ENCODE results near the gene HOXC12.

Gene HOXC12

GRCh38 chr12:53941187-53941586, 13.5 kb upstream of the HOXC12 start:
- DNase-seq (ENCODE audit: low read depth) = no peak

DNA sequence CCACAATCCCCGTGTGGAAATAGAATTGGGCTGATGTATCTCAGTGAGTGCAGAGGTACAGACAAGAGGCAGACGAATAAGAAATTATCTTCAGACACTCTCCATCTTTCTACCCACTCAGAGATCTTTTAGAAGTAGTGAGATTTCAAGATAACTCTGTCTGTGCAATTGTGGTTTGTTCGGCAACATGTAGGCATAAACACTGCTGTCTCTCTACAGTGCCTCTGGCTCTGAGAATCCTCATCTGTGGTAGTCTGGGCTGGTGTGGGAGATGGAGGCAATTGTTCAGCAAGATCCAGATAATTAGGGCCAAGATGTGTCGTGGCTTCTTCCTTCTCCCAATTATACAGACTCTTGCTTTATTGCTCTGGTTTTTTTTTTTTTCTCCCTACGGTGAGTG, 13.0 kb upstream of the HOXC12 start:
- DNase-seq (ENCODE audit: low read depth) = no peak

- no peak for DNase-seq (ENCODE audit: low read depth)
Measured at GRCh38 chr12:53942467-53942997, 12.2 kb upstream of the HOXC12 start.

DNA sequence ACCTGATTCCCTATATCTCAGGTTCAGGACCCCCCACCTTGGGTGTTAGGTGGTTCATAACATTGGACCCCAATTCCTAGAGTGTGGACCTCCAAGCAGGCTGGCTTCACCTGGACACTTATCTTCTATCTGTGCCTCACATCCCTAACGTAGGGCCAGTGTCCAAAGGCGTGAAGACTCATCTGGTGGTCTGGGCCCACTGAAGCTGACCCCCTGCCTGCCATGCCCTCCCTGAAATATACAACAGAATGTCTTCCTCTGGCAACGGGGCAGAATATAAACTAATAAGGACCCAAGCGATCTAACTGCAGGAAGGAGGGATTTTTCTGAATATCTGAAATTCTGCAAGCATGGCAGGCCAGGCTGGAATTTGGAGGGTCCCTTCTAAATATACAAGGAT, 10.5 kb upstream of the HOXC12 start:
- no peak for DNase-seq (ENCODE audit: low read depth)

GRCh38 chr12:53944907-53945847, 9.5 kb upstream of the HOXC12 start:
- no peak for DNase-seq (ENCODE audit: low read depth)

DNA sequence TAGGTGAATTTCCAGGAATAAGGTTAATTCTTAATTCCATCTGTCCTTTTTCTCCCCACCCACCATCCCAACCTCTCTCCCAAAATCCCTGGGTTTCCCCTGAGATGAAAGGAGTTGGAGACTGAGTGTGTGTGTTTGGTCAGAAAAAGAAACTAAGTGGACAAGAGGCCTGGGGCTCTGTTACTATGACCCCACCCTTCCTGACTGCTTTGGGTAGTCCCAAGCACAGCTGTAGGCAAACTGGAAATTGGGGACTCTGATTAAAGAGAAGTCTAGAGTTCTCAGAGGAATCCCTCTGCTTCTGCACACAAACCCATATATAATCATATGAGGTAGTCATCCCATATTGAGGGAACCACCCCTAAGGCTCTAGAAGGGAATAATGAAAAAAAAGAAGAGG, 7.0 kb upstream of the HOXC12 start:
- no peak for DNase-seq (ENCODE audit: low read depth)

GRCh38 chr12:53948650-53949593, 5.8 kb upstream of the HOXC12 start:
- no peak for DNase-seq (ENCODE audit: low read depth)

- DNase-seq (ENCODE audit: low read depth) = no peak
Measured at GRCh38 chr12:53949631-53950436, 4.9 kb upstream of the HOXC12 start.

- DNase-seq (ENCODE audit: low read depth) = no peak
Measured at GRCh38 chr12:53950437-53950773, 4.3 kb upstream of the HOXC12 start.

DNA sequence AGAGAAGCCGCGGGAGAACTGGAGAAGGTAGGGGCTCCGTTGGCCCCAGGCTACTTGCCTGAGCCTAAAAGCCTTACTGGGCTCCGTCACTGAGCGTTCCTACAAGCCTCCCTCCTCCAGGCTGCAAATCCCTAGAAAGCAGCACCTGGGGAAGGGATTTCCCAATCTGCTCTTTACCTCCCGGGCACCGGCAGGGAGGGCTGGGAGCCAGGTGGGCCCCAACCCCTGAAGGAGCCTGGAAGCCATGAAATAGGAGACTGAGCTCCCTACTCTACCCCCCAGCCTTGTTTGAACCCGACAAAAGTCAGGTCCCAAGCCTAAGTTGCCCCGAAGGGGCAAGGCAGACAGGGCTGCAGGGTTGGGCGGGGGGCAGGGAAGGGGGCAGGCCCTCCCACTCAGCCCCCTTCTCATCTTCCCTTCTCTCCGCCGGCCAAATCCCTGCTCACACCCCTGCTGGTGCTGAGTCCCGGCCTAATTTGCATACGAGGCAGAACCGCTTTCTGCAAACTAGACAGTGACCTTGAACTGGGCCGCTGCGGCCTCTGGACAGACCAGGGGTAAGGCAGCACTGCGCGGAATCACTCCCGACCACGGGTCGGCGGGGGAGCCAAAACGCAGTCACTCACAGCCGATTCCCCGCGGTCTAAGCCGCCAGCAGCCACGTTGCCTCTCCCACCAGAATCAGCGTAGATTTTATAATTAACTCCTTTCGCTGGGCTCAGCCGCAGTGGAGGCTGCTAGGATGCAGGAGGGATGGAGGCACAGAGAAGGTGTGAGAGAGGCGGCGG, 3.7 kb upstream of the HOXC12 start:
- no peak for DNase-seq (ENCODE audit: low read depth)

DNA sequence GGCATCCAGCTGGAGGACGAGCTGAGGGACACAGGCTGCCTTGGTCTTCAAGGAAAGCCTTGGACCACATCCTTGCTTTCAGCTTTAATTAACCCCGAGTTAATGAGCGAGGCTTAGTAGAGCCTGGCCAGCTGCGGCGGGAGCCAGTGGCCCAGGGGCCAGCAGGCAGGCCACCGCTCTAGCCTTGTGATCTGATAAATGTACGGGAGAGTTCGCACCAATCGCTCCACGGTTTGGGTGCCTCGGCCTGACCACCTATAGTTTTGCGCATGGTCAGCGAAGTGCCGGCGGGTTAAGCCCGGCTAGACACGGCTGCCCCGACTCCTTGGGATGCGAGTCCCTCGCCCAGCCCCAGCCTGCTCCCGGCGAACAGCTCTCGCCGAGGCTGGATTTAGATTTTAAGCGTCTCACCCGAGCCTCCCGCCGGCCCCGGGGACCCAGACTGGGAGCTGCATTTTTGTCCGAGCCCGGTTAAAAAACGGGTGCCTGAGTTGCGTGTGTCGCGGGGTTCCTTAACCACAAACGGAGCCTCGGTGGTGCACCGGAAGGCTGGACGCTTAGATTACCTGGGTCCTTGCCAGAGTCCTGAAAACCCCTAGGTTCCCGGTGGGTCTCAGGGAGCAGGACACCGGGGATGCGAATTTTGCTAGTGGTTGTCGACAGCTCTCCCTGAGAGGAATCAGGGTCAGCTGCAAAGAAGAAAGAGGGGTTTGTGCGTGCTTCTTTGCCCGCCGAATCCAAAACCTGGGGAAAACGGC, 2.9 kb upstream of the HOXC12 start:
- no peak for DNase-seq (ENCODE audit: low read depth)

DNA sequence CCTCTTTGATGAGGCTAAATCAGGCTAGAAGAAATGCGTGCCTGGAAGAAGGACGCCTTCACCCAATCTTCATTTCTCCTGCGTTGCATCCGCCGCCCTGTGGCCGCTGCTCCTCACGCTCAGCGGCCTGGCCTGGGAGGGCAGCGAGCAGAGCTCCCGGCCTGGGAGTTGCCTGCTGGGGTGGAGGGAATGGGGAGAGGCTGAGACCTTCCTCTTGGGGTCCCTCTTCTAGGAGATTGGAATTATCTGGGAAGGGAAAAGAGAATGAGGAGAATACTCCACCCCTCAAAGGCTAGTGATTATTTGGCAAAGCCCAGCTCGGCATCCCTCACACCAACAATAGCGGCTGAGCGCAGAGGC, 2.4 kb upstream of the HOXC12 start:
- no peak for DNase-seq (ENCODE audit: low read depth)

GRCh38 chr12:53952871-53953734, 1.6 kb upstream of the HOXC12 start:
- DNase-seq (ENCODE audit: low read depth) = no peak

DNA sequence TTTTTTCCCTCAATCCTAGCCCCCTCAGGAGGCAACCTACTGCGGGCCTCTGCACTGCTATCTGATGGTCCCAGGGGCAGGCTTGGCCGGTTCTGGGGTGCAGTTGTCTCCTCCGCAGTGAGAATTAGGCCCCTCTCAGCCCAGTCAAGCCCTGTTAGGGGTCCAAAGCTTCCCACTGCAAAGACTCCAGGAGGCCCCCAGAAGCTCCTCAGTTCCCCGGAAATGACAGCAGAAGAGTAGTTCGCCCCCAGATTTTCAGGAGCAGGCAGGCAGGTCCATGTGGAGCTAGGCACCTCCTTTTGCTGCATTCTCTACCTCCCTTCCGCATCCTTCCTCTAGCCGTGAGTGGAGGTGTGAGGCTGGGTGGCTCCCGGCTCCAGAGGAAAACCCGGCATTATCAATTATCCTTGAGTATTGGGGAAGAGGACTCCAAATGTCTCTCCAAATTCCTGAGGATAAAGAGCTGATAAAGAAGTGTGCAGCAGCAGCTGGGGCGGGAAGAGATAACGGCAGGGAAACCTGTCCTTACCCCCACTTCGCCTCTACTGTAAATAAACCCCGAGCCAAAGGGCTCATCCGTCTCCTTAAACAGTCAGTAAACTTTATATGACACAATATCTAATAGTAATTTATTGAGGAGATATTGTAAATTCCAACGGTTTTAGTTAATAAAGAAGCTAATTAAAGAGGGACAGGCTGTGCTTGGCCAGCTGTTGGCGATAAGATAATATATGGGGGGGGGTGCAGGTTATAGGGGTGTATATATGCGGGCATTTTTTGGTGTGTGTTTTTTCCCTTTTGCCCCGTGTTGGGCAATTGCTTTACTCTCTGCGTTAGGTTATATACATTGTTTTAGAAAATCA, 641 bp upstream of the HOXC12 start:
- no peak for DNase-seq (ENCODE audit: low read depth)

GRCh38 chr12:53955036-53955775, 503 bp downstream of the HOXC12 start:
- no peak for DNase-seq (ENCODE audit: low read depth)

DNA sequence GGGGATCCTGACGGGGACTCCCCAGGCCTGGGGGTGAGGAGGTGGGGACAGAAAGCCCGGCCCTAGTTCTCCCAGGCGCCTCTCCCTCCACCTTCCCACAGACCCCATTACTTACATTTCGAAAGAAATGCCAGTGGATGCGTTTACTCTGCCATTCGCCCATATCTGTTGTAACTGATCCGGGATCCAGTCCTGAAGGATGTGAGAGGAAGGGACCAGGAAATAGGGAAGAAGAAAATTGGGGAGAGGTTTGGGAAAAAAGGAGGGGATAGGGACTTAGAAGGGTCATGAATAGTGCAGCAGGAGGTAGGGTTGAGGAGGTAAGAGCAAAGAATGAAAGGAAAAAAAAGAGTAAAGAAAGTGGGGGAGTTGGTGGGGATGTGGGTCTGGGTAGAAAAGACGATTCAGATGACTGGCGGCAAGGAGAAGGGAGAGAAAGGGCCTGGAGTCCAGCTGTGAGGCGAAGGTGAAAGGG, 1.1 kb downstream of the HOXC12 start:
- DNase-seq (ENCODE audit: low read depth) = no peak

- DNase-seq (ENCODE audit: low read depth) = no peak
Measured at GRCh38 chr12:53956251-53956887, 1.7 kb downstream of the HOXC12 start.
